22Rv1 (cell line): ENCODE results near the gene SERPIND1.

Experiments
- CTCF ChIP-seq: fragments of 450-650 bp; IDR thresholded peaks from 2 replicates; pipeline ENCODE4 v1.5.1; 2017; ENCODE audit warnings: mild to moderate bottlenecking
- ZFX ChIP-seq: fragments of 450-650 bp; IDR thresholded peaks from 2 replicates; pipeline ENCODE4 v1.6.1; 2017; ENCODE audit warnings: antibody characterized with exemption, borderline replicate concordance

GRCh38 chr22:20799449-20799848 lies 25.5 kb downstream of the SERPIND1 start:
- TF ChIP-seq CTCF (no peak), ZFX (no peak)
